H1 (cell line): Measurements from ENCODE around the gene GNAT1. TPM values are rescaled to one million over a fixed set of nuclear protein-coding genes. Genes with fewer than 3 reads are reported as not detected.
A peak's percentile ranks its signal among the peaks of the same experiment; 100 is the strongest.

Source experiments
- CTCF ChIA-PET: fragments of 300-600 bp; sonication (Branson Sonifier 250); formaldehyde crosslinking; loops from one replicate; lab custom pipeline; 2021; ENCODE audit not compliant: partially characterized antibody; lab: Charles Lee
- POLR2A ChIA-PET: fragments of 300-600 bp; sonication (Branson Sonifier 250); formaldehyde crosslinking; loops from one replicate; lab custom pipeline; 2021; ENCODE audit warnings: inconsistent platforms; ENCODE audit not compliant: partially characterized antibody; lab: Charles Lee
- DNase-seq, 2 experiments: peaks; one replicate each; pipeline versions ENCODE4 v3.0.0 to v3.0.0-alpha.2; 2010 to 2022; ENCODE audit warnings: low spot score in 2 of 2, low read depth in 1 of 2, mixed read lengths in 1 of 2
- FAIRE-seq: peaks from 2 replicates; lab custom pipeline; 2011; peaks lifted over from hg19 to GRCh38; lab: Jason Lieb, UNC
- H2AFZ ChIP-seq: 2 replicates; pipeline ENCODE4 v1.8.1; 2012; ENCODE audit warnings: low read length, inconsistent platforms
- H2AK5ac ChIP-seq: 2 replicates; pipeline ENCODE4 v1.6.1; 2013; ENCODE audit warnings: low read depth, low read length
- H2BK120ac ChIP-seq: replicated peaks from 2 replicates; pipeline ENCODE3; 2013; ENCODE audit warnings: low read depth, low read length, inconsistent platforms
- H2BK12ac ChIP-seq: 2 replicates; pipeline ENCODE4 v1.6.1; 2013; ENCODE audit warnings: low read depth, low read length
- H2BK15ac ChIP-seq: 2 replicates; pipeline ENCODE4 v1.6.1; 2013; ENCODE audit warnings: low read length
- H2BK20ac ChIP-seq: 2 replicates; pipeline ENCODE4 v1.6.1; 2013; ENCODE audit warnings: low read length
- H2BK5ac ChIP-seq: 2 replicates; pipeline ENCODE4 v1.6.1; 2013; ENCODE audit warnings: low read depth, low read length
- H3K14ac ChIP-seq: 2 replicates; pipeline ENCODE4 v1.6.1; 2013; ENCODE audit warnings: inconsistent platforms; ENCODE audit not compliant: insufficient read length
- H3K18ac ChIP-seq: 2 replicates; pipeline ENCODE4 v1.6.1; 2013; ENCODE audit warnings: low read length; ENCODE audit errors: extremely low read depth
- H3K23ac ChIP-seq: 2 replicates; pipeline ENCODE4 v1.6.1; 2013; ENCODE audit warnings: inconsistent platforms; ENCODE audit not compliant: insufficient read length
- H3K23me2 ChIP-seq: 2 replicates; pipeline ENCODE4 v1.6.1; 2013; ENCODE audit warnings: low read depth, low read length
- H3K27ac ChIP-seq: 2 replicates; pipeline ENCODE4 v1.6.1; 2011; ENCODE audit warnings: low read depth, low read length, inconsistent platforms
- H3K27me3 ChIP-seq, 4 experiments: replicated peaks in 1 of 4; 1 replicate in 1 of 4; 2 replicates in 3 of 4; pipeline versions ENCODE4 v1.6.1 to v1.8.1; 2011 to 2013; ENCODE audit warnings: low read length in 3 of 4, mild to moderate bottlenecking in 3 of 4, inconsistent platforms in 2 of 4, mixed read lengths in 2 of 4, moderate library complexity in 1 of 4; ENCODE audit not compliant: control insufficient read depth in 3 of 4, insufficient read depth in 3 of 4; ENCODE audit errors: extremely low read depth in 1 of 4
- H3K36me3 ChIP-seq, 4 experiments: 2 replicates each; pipeline versions ENCODE4 v1.6.1 to v1.8.1; 2011 to 2013; ENCODE audit warnings: mild to moderate bottlenecking in 4 of 4, low read length in 3 of 4, moderate library complexity in 2 of 4, control low read depth in 1 of 4, inconsistent platforms in 1 of 4; ENCODE audit not compliant: insufficient read depth in 4 of 4, control insufficient read depth in 2 of 4
- H3K4ac ChIP-seq: replicated peaks from 2 replicates; pipeline ENCODE3; 2013; ENCODE audit warnings: low read length, low read depth, mixed read lengths, inconsistent platforms; ENCODE audit not compliant: insufficient read length
- H3K4me1 ChIP-seq, 4 experiments: replicated peaks in 1 of 4; 1 replicate in 1 of 4; 2 replicates in 3 of 4; pipeline versions ENCODE4 v1.6.1 to v1.8.1; 2011 to 2013; ENCODE audit warnings: low read length in 3 of 4, inconsistent platforms in 2 of 4, mixed read lengths in 1 of 4; ENCODE audit not compliant: insufficient read depth in 4 of 4, control insufficient read depth in 3 of 4
- H3K4me2 ChIP-seq, 2 experiments: 2 replicates each; pipeline versions ENCODE4 v1.6.1 to v1.8.1; 2011 to 2013; ENCODE audit warnings: low read depth in 2 of 2, low read length in 2 of 2, control low read depth in 1 of 2, inconsistent platforms in 1 of 2, mild to moderate bottlenecking in 1 of 2; ENCODE audit not compliant: insufficient read depth in 1 of 2
- H3K4me3 ChIP-seq, 4 experiments: fragments of 200-600, 300-600 bp in 1 of 4; sonication (generic), shearing (Covaris generic), sonication (Bioruptor Twin) in 1 of 4; 2 replicates each; pipeline versions ENCODE4 v1.5.1 to v1.8.1; 2011 to 2016; ENCODE audit warnings: low read length in 4 of 4, low read depth in 3 of 4, control low read depth in 2 of 4, inconsistent platforms in 2 of 4, mild to moderate bottlenecking in 2 of 4, mixed read lengths in 1 of 4, moderate library complexity in 1 of 4; ENCODE audit not compliant: insufficient read depth in 2 of 4; ENCODE audit errors: extremely low read depth in 1 of 4
- H3K56ac ChIP-seq: replicated peaks from 2 replicates; pipeline ENCODE3; 2013; ENCODE audit warnings: low read depth, mild to moderate bottlenecking, mixed read lengths, low read length, inconsistent platforms; ENCODE audit not compliant: insufficient read length
- H3K79me1 ChIP-seq: 2 replicates; pipeline ENCODE4 v1.6.1; 2013; ENCODE audit warnings: low read depth, low read length, control low read depth
- H3K79me2 ChIP-seq, 2 experiments: 2 replicates each; pipeline versions ENCODE4 v1.6.1 to v1.8.1; 2012 to 2013; ENCODE audit warnings: low read length in 2 of 2, mild to moderate bottlenecking in 2 of 2, inconsistent platforms in 1 of 2; ENCODE audit not compliant: insufficient read depth in 2 of 2, control insufficient read depth in 1 of 2
- H3K9ac ChIP-seq, 4 experiments: replicated peaks in 1 of 4; 1 replicate in 1 of 4; 2 replicates in 3 of 4; pipeline versions ENCODE4 v1.6.1 to v1.8.1; 2011 to 2013; ENCODE audit warnings: low read depth in 3 of 4, low read length in 3 of 4, control low read depth in 2 of 4, mild to moderate bottlenecking in 2 of 4, moderate library complexity in 2 of 4, inconsistent platforms in 1 of 4; ENCODE audit errors: extremely low read depth in 1 of 4
- H3K9me3 ChIP-seq, 2 experiments: 2 replicates each; pipeline versions ENCODE4 v1.6.1 to v1.8.1; 2012 to 2013; ENCODE audit warnings: mild to moderate bottlenecking in 2 of 2, moderate library complexity in 2 of 2, control low read depth in 1 of 2, inconsistent platforms in 1 of 2, low read depth in 1 of 2, low read length in 1 of 2, mixed read lengths in 1 of 2; ENCODE audit not compliant: insufficient read depth in 2 of 2
- H4K20me1 ChIP-seq, 2 experiments: replicated peaks in 1 of 2; 2 replicates each; pipeline versions ENCODE3 to v1.8.1; 2011 to 2013; ENCODE audit warnings: inconsistent platforms in 2 of 2, low read length in 2 of 2, mild to moderate bottlenecking in 1 of 2; ENCODE audit not compliant: insufficient read depth in 2 of 2, control insufficient read depth in 1 of 2
- H4K5ac ChIP-seq: 2 replicates; pipeline ENCODE4 v1.6.1; 2013; ENCODE audit warnings: low read length, low read depth, mixed read lengths, inconsistent platforms; ENCODE audit not compliant: insufficient read length
- H4K8ac ChIP-seq: 2 replicates; pipeline ENCODE4 v1.8.0; 2013; ENCODE audit warnings: mild to moderate bottlenecking, moderate library complexity, low read length, inconsistent platforms; ENCODE audit not compliant: insufficient read depth; ENCODE audit errors: extremely low read depth
- H4K91ac ChIP-seq: replicated peaks from 2 replicates; pipeline ENCODE3; 2013; ENCODE audit warnings: low read length, mixed read lengths, inconsistent platforms; ENCODE audit not compliant: insufficient read length
- HDAC2 ChIP-seq, 2 experiments: fragments of 300-600 bp in 1 of 2; sonication (generic) in 1 of 2; IDR thresholded peaks; 2 replicates each; pipeline ENCODE4 v1.6.1; 2011 to 2012; ENCODE audit warnings: low read depth in 2 of 2, low read length in 2 of 2, mild to moderate bottlenecking in 2 of 2, moderate library complexity in 2 of 2, borderline replicate concordance in 1 of 2, inconsistent platforms in 1 of 2
- KDM1A ChIP-seq: fragments of 200-600, 300-600 bp; sonication (generic); IDR thresholded peaks from 2 replicates; pipeline ENCODE4 v1.7.1; 2016; ENCODE audit warnings: mild to moderate bottlenecking, low read length, borderline replicate concordance
- MAFK ChIP-seq: IDR thresholded peaks from 2 replicates; pipeline ENCODE4 v1.6.1; 2012; ENCODE audit warnings: low read depth, mild to moderate bottlenecking, improper control_type of control experiment, low read length
- ZNF274 ChIP-seq: IDR thresholded peaks from 2 replicates; pipeline ENCODE4 v1.7.0; 2012; ENCODE audit warnings: low read length, borderline replicate concordance; ENCODE audit errors: extremely low read depth
- WGBS, 2 experiments: shearing (Covaris generic) in 1 of 2; methylation state at CpG; one replicate each; pipeline versions ENCODE4 v1.1.6 to v1.1.7; 2013 to 2015; ENCODE audit warnings: low lambda C conversion rate in 2 of 2, mixed read lengths in 2 of 2, inconsistent platforms in 1 of 2, low coverage in 1 of 2, missing lambda C conversion rate in 1 of 2; ENCODE audit not compliant: insufficient replicate concordance in 2 of 2, insufficient coverage in 1 of 2, insufficient read length in 1 of 2; ENCODE audit errors: extremely low coverage in 1 of 2, missing lambda C conversion rate in 1 of 2; 5-methylcytosine and 5-hydroxymethylcytosine counted together
- polyA plus RNA-seq, 7 experiments: library from polyadenylated mRNA; depleted of rRNA in 3 of 7; stranded (reverse) in 5 of 7; unstranded in 2 of 7; fragments of >200 nt in 5 of 7; fragments of 200-250 nt in 2 of 7; gene quantifications; 1 replicate in 5 of 7; 2 replicates in 1 of 7; 4 replicates in 1 of 7; pipeline versions ENCODE4 v1.2.1 to v1.2.3, GENCODE V29; 2011 to 2013; ENCODE audit warnings: missing spikeins in 2 of 7, mixed read lengths in 2 of 7
- total RNA-seq: library from RNA; stranded (reverse); fragmentation: NEBNext Ultra II Directional; extraction: Animal tissue kit (Norgen Biotek cat#: 25700); gene quantifications from 2 replicates; pipeline ENCODE4 v1.2.1, GENCODE V29; 2021

GNAT1 gene
- total and polyA plus RNA-seq, 2 of the 8 experiments (the other 6 are each of a cell fraction or from before 2014, with no cell fraction given) = 0.08 TPM; not detected in 1

GRCh38 chr3:50147016-50147415 lies 44.4 kb upstream of the GNAT1 start:
- no peak for FAIRE-seq

More at GRCh38 chr3:50147016-50147415, 44.4 kb upstream of the GNAT1 start:
- H3K36me3 ChIP-seq = no peaks in the 10 kb centered on the region
- H2BK12ac ChIP-seq = peak overlapping the region; percentile 75; the same call in 1 of the 2 replicates
- H3K56ac ChIP-seq = no peak overlapping the region
- H2AK5ac ChIP-seq = peak overlapping the region; percentile 75; the same call in 1 of the 2 replicates
- no peaks in the 10 kb centered on the region; a peak in 2 of 7 replicates for H3K27me3 ChIP-seq
- no peak for DNase-seq
- TF ChIP-seq MAFK = no peak
- TF ChIP-seq ZNF274 = no peak
- TF ChIP-seq HDAC2 (IDR thresholded peaks at IDR 0.05; ENCODE audit: borderline replicate concordance in 1 of 2, low read depth in 2 of 2, low read length in 2 of 2) = 0 out of 4 replicates have a peak, but pooled peaks of 1 of the 2 experiments have one; percentile 43
- 0 out of 2 replicates have a peak, but pooled peaks have one; percentile 31 for TF ChIP-seq KDM1A
- TF ChIP-seq, all 59 proteins: peak for 2
- Histone ChIP-seq H3K23me2 (no peaks in the 10 kb centered on the region), H3K14ac (no peak overlapping the region), H2BK120ac (no peak overlapping the region), H3K9ac (no peak overlapping the region), H2BK15ac (peak overlapping the region; percentile 92; the same call in 1 of the 2 replicates), H4K91ac (no peak overlapping the region), H3K4me1 (peaks cover 5 to 25% (median 14%) of the 10 kb centered on the region in 4 experiments), H3K23ac (no peak overlapping the region), H3K4me3 (no peak overlapping the region), H2BK5ac (no peak overlapping the region), H3K4me2 (no peak overlapping the region), H3K9me3 (no peaks in the 10 kb centered on the region), H4K8ac (no peak overlapping the region), H4K20me1 (no peaks in the 10 kb centered on the region), H3K18ac (no peak overlapping the region), H4K5ac (no peak overlapping the region), H3K79me1 (no peaks in the 10 kb centered on the region), H3K79me2 (no peaks in the 10 kb centered on the region), H2BK20ac (no peak overlapping the region), H3K27ac (no peak overlapping the region), H2AFZ (no peak overlapping the region), H3K4ac (no peak overlapping the region)
- ChIA-PET POLR2A (interaction anchor here (1.2 to 1.3 kb wide), 2 partner anchors 11 to 25 kb away, joined by 4 read pairs; no protein-coding TSS in a partner anchor), CTCF (no interaction called here)
- WGBS, 2 experiments = 94% methylated on average over 7 of the region's 7 CpGs; no CpG with 5 or more reads in 1 of the 2 experiments
